ENCODE measurements around the gene MAP4K3.

GRCh38 chr2:39403311-39403710 is 33.8 kb downstream of the MAP4K3 start:
- TF ChIP-seq CTCF (conservative IDR thresholded peaks at IDR 0.05; ENCODE audit: low read depth, low read length) (no peak), EZH2 (IDR thresholded peaks at IDR 0.05; ENCODE audit: low read length, unreplicated experiment) (no peak)

Measured in PC-3 (cell line).